GM21423 (cell line): ENCODE measurements around the gene WWTR1.

Source experiments
- ATAC-seq: cut with Tn5 transposase; IDR thresholded peaks from one replicate; pipeline ENCODE4 v1.9.1; 2021; ENCODE audit warnings: mild to moderate bottlenecking, moderate library complexity; ENCODE audit not compliant: unreplicated experiment

Gene WWTR1

GRCh38 chr3:149571381-149571780 is 86.4 kb downstream of the WWTR1 start:
- ATAC-seq = no peak

- no peak for ATAC-seq
These were observed 87.8 kb downstream of the WWTR1 start for GRCh38 chr3:149570016-149570415.

- ATAC-seq = no peak
These were observed 90.4 kb downstream of the WWTR1 start for GRCh38 chr3:149567381-149567780.

- no peak for ATAC-seq
These were observed 91.4 kb downstream of the WWTR1 start for GRCh38 chr3:149566292-149566975.

GRCh38 chr3:149564079-149564478 is 93.7 kb downstream of the WWTR1 start:
- no peak for ATAC-seq

- ATAC-seq = no peak
These were observed 94.7 kb downstream of the WWTR1 start for GRCh38 chr3:149563114-149563513.

- ATAC-seq = no peak
These were observed 97.2 kb downstream of the WWTR1 start for GRCh38 chr3:149560617-149561016.

- ATAC-seq = no peak
These were observed 97.8 kb downstream of the WWTR1 start for GRCh38 chr3:149560001-149560400.

- ATAC-seq = no peak
These were observed 98.3 kb downstream of the WWTR1 start for GRCh38 chr3:149559525-149559924.

GRCh38 chr3:149555927-149556326 is 101.9 kb downstream of the WWTR1 start:
- no peak for ATAC-seq

- no peak for ATAC-seq
These were observed 103.0 kb downstream of the WWTR1 start for GRCh38 chr3:149554826-149555225.

GRCh38 chr3:149553781-149554451 is 103.9 kb downstream of the WWTR1 start:
- no peak for ATAC-seq

- no peak for ATAC-seq
These were observed 105.1 kb downstream of the WWTR1 start for GRCh38 chr3:149552700-149553099.

- ATAC-seq = no peak
These were observed 106.3 kb downstream of the WWTR1 start for GRCh38 chr3:149551500-149551899.

- no peak for ATAC-seq
These were observed 109.2 kb downstream of the WWTR1 start for GRCh38 chr3:149548669-149549065.

- no peak for ATAC-seq
These were observed 109.7 kb downstream of the WWTR1 start for GRCh38 chr3:149547954-149548668.

- no peak for ATAC-seq
These were observed 110.4 kb downstream of the WWTR1 start for GRCh38 chr3:149547413-149547812.

GRCh38 chr3:149545049-149545448 is 112.8 kb downstream of the WWTR1 start:
- no peak for ATAC-seq

- ATAC-seq = no peak
These were observed 115.2 kb downstream of the WWTR1 start for GRCh38 chr3:149542375-149543312.

GRCh38 chr3:149541091-149541491 is 116.7 kb downstream of the WWTR1 start:
- no peak for ATAC-seq

- no peak for ATAC-seq
These were observed 119.5 kb downstream of the WWTR1 start for GRCh38 chr3:149538371-149538770.
